ENCODE data around the gene SCRN1. TPM values are rescaled to one million over a fixed set of nuclear protein-coding genes. Genes with fewer than 3 reads are reported as not detected.

Gene SCRN1
- total RNA-seq (2022) (116 and 130 TPM in 2 replicates), Bru-seq, nascent RNA (percentile 93 among the genes with signal in this experiment), BruChase-seq, experiment 1, labeled RNA remaining after a 6-hour chase (percentile 94 among the genes with signal in this experiment), BruChase-seq, experiment 2, labeled RNA remaining after a 2-hour chase (percentile 90 among the genes with signal in this experiment)
- long read RNA-seq, full-length matches to known transcripts: 84 of 125 reads
- long read RNA-seq, partial matches to known transcripts: 2 of 125 reads
- long read RNA-seq, other reads (novel, unspliced or antisense): 39 of 125 reads

- peak within 1 kb of the TSS; percentile 75 for H3K4me3 Mint-ChIP-seq (ENCODE audit: low read depth, unreplicated experiment)
- no peaks in the 10 kb centered on the region for H3K27me3 Mint-ChIP-seq (ENCODE audit: unreplicated experiment)
- intact Hi-C loops (cut with micrococcal nuclease; ENCODE audit: unreplicated experiment): no loop called here
- peak; percentile 72 for DNase-seq
- BruUV-seq (replicated peaks): no TSS peak
- CTCF ChIA-PET: interaction anchor here (0.6 kb wide), 1 partner anchor 637 kb away, joined by 3 read pairs; no protein-coding TSS in a partner anchor
- H3K9me3 Mint-ChIP-seq (ENCODE audit: low read depth, unreplicated experiment): no peaks in the 10 kb centered on the region
- peaks cover 50% of the 10 kb centered on the region for H3K4me1 Mint-ChIP-seq (ENCODE audit: low read depth, unreplicated experiment)
- peaks cover 42% of the 10 kb centered on the region for H3K36me3 Mint-ChIP-seq (ENCODE audit: insufficient read depth, unreplicated experiment)
- TF ChIP-seq CTCF (IDR thresholded peaks at IDR 0.05; ENCODE audit: unreplicated experiment): no peak
- peak within 1 kb of the TSS; percentile 98 for H3K27ac Mint-ChIP-seq (ENCODE audit: unreplicated experiment)
Observed at GRCh38 chr7:29989257-29989995, at the start of gene SCRN1. Gene SCRN1 (minus strand): TSS chr7:29989801. CDS start chr7:29969067, 20,734 bp downstream.

- Mint-ChIP-seq H3K27me3 (ENCODE audit: unreplicated experiment) (no peaks in the 10 kb centered on the region), H3K4me3 (ENCODE audit: low read depth, unreplicated experiment) (no peak overlapping the region), H3K4me1 (ENCODE audit: low read depth, unreplicated experiment) (no peaks in the 10 kb centered on the region), H3K36me3 (ENCODE audit: insufficient read depth, unreplicated experiment) (no peaks in the 10 kb centered on the region), H3K9me3 (ENCODE audit: low read depth, unreplicated experiment) (no peaks in the 10 kb centered on the region), H3K27ac (ENCODE audit: unreplicated experiment) (no peak overlapping the region)
- no peak for DNase-seq
- CTCF ChIA-PET: no interaction called here
- intact Hi-C loops (cut with micrococcal nuclease; ENCODE audit: unreplicated experiment): no loop called here
- no peak for TF ChIP-seq CTCF (IDR thresholded peaks at IDR 0.05; ENCODE audit: unreplicated experiment)
- BruUV-seq (replicated peaks): no TSS peak
Observed at GRCh38 chr7:30038196-30038980, 48.8 kb upstream of the SCRN1 start.

- H3K36me3 Mint-ChIP-seq (ENCODE audit: insufficient read depth, unreplicated experiment): no peaks in the 10 kb centered on the region
- DNase-seq: no peak
- intact Hi-C loops (cut with micrococcal nuclease; ENCODE audit: unreplicated experiment): no loop called here
- no peak overlapping the region for H3K4me3 Mint-ChIP-seq (ENCODE audit: low read depth, unreplicated experiment)
- H3K27ac Mint-ChIP-seq (ENCODE audit: unreplicated experiment): no peak overlapping the region
- no peaks in the 10 kb centered on the region for H3K27me3 Mint-ChIP-seq (ENCODE audit: unreplicated experiment)
- no peaks in the 10 kb centered on the region for H3K9me3 Mint-ChIP-seq (ENCODE audit: low read depth, unreplicated experiment)
- CTCF ChIA-PET: interaction anchor here (0.6 kb wide), 1 partner anchor 16 kb away, joined by 3 read pairs; no protein-coding TSS in a partner anchor
- TF ChIP-seq CTCF (IDR thresholded peaks at IDR 0.05; ENCODE audit: unreplicated experiment): no peak
- BruUV-seq (replicated peaks): no TSS peak
- no peaks in the 10 kb centered on the region for H3K4me1 Mint-ChIP-seq (ENCODE audit: low read depth, unreplicated experiment)
Observed at GRCh38 chr7:30036220-30036619, 46.6 kb upstream of the SCRN1 start.

GRCh38 chr7:30034501-30034900, 44.9 kb upstream of the SCRN1 start:
- intact Hi-C loops (cut with micrococcal nuclease; ENCODE audit: unreplicated experiment): no loop called here
- H3K4me3 Mint-ChIP-seq (ENCODE audit: low read depth, unreplicated experiment): no peak overlapping the region
- CTCF ChIA-PET: no interaction called here
- no peak for TF ChIP-seq CTCF (IDR thresholded peaks at IDR 0.05; ENCODE audit: unreplicated experiment)
- no TSS peak for BruUV-seq (replicated peaks)
- no peaks in the 10 kb centered on the region for H3K36me3 Mint-ChIP-seq (ENCODE audit: insufficient read depth, unreplicated experiment)
- DNase-seq: no peak
- no peaks in the 10 kb centered on the region for H3K4me1 Mint-ChIP-seq (ENCODE audit: low read depth, unreplicated experiment)
- no peaks in the 10 kb centered on the region for H3K9me3 Mint-ChIP-seq (ENCODE audit: low read depth, unreplicated experiment)
- H3K27ac Mint-ChIP-seq (ENCODE audit: unreplicated experiment): no peak overlapping the region
- H3K27me3 Mint-ChIP-seq (ENCODE audit: unreplicated experiment): no peaks in the 10 kb centered on the region
